Ovary (tissue), 9 donors: ENCODE measurements around the gene RASGRF2. TPM values are rescaled to one million over a fixed set of nuclear protein-coding genes. Genes with fewer than 3 reads are reported as not detected.

Experiments used
- DNase-seq, 5 donors: peaks; one replicate each; pipeline ENCODE4 v3.0.0-alpha.2; 2019 to 2020
- H3K27ac ChIP-seq, 2 donors: fragments of 200-600 bp; one replicate each; pipeline versions ENCODE4 v1.5.1 to v1.8.0; 2019 to 2022
- H3K27me3 ChIP-seq: fragments of 200-600 bp; one replicate; pipeline ENCODE4 v1.8.0; 2022
- H3K36me3 ChIP-seq: fragments of 200-600 bp; sonication (generic); one replicate; pipeline ENCODE4 v1.5.1; 2019
- H3K4me1 ChIP-seq: one replicate; pipeline ENCODE4 v1.8.1; 2013; ENCODE audit warnings: mild to moderate bottlenecking, moderate library complexity; ENCODE audit not compliant: insufficient read depth
- H3K4me3 ChIP-seq: fragments of 200-600 bp; sonication (generic); one replicate; pipeline ENCODE4 v1.5.1; 2017
- H3K9me3 ChIP-seq, 2 donors: fragments of 200-600 bp in 1 of 2; sonication (generic) in 1 of 2; one replicate each; pipeline versions ENCODE4 v1.5.1 to v1.8.1; 2013 to 2019; ENCODE audit warnings: mild to moderate bottlenecking in 1 of 2, moderate library complexity in 1 of 2
- EP300 ChIP-seq: sonication (generic); formaldehyde crosslinking; IDR thresholded peaks from one replicate; pipeline ENCODE4 v1.6.1; 2017; ENCODE audit warnings: antibody characterized with exemption
- POLR2A ChIP-seq: fragments of 450-650 bp; IDR thresholded peaks from one replicate; pipeline ENCODE4 v1.6.1; 2017; ENCODE audit warnings: antibody characterized with exemption, mild to moderate bottlenecking, moderate library complexity
- WGBS, 3 donors: extraction: QIAGEN DNeasy Blood & Tissue Kit in 1 of 3; methylation state at CpG; one replicate each; pipeline versions ENCODE4 v1.1.5 to v1.1.7; 2013 to 2017; 5-methylcytosine and 5-hydroxymethylcytosine counted together
- intact Hi-C, 4 donors: fragments of 100-400 bp; cut with DNase I; formaldehyde crosslinking; loops; one replicate each; pipeline versions ENCODE4 v1.11.0 to v1.15.1; 2022 to 2023
- polyA plus RNA-seq, 2 donors: library from polyadenylated mRNA; stranded (reverse); fragments of 200-250 nt in 1 of 2; fragments of 350-450 nt in 1 of 2; fragmentation: Illumina TruSeq in 1 of 2; extraction: RNeasy Lipid Tissue Mini Kit (QIAGEN cat#74804) in 1 of 2; gene quantifications; one replicate each; pipeline ENCODE4 v1.2.3, GENCODE V29; 2013 to 2014
- total RNA-seq, 7 donors: library from RNA; depleted of rRNA in 2 of 7; stranded (reverse); fragments of >200 nt in 2 of 7; fragmentation: NEBNext Ultra II Directional in 3 of 7; extraction: Animal tissue kit (Norgen Biotek cat#: 25700) in 3 of 7; gene quantifications; one replicate each; pipeline versions ENCODE4 v1.1.0 to v1.2.4, GENCODE V29; 2016 to 2023
- TF ChIP-seq, protein P1 (sequence below), 3 donors: fragments of 450-650 bp in 2 of 3; fragments of 200-600 bp in 1 of 3; IDR thresholded peaks; one replicate each; pipeline versions ENCODE4 v1.5.1 to v1.8.0; 2016 to 2022; ENCODE audit warnings: antibody characterized with exemption in 3 of 3, mild to moderate bottlenecking in 1 of 3
- donor health status: DM: no; HTN: no; CAD: no; lungs with moderate emphysema.
- donor health status: DM: no; HTN: no; CAD: no.
- donor health status: Bipolar disorder and iron deficiency.
- donor health status: DM: yes; HTN: yes; CAD: no.
- donor health status: DM: no; HTN: no; CAD: no.
- donor health status: DM: yes; HTN: yes; CAD: no.

RASGRF2 gene
- total and polyA plus RNA-seq, 9 donors: 8.6 to 55.1 (median 23.0) TPM

DNA sequence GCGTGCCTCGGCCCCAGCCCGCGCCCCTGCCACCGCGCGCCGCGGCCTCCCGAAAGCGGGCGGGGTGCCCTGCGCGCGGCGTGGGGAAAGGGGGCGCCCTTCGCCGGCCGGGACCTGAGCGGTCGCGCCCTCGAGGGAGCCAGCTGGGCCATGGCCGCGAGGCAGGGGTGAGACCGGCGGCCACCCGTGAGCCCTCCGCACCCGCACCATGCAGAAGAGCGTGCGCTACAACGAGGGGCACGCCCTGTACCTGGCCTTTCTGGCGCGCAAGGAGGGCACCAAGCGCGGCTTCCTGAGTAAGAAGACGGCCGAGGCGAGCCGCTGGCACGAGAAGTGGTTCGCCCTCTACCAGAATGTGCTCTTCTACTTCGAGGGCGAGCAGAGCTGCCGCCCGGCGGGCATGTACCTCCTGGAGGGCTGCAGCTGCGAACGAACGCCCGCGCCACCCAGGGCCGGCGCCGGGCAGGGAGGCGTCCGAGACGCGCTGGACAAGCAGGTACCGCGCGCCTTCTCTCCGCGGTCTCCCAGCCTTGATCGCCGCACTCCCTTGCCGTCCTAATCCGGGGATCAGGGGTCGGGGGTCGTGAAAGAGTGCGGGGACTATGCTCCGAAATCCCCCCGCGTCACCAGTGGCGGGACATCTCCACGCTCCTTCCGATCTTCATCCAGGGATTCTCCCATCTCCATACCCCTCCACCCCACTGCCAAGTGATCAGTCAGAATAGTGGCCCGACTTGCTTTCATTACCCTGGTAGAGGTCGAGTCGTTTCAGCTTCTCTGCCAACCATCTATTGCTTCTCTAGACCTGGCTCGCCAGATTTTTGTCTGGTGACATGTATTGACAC lies 590 bp downstream of the RASGRF2 start:
- Histone ChIP-seq H3K9me3 (no peaks in the 10 kb centered on the region), H3K27ac (peak overlapping the region; percentile 81 to 94), H3K4me3 (peak overlapping the region; percentile 39), H3K36me3 (no peaks in the 10 kb centered on the region), H3K4me1 (peaks cover 5% of the 10 kb centered on the region), H3K27me3 (no peaks in the 10 kb centered on the region)
- DNase-seq: peak; percentile 50 to 80 (median 65)
- WGBS, 3 donors: 1 to 3% (median 1%) methylated on average over 40 to 84 of the region's 84 CpGs
- intact Hi-C loops: no loop called here
- TF ChIP-seq, protein P1, sequence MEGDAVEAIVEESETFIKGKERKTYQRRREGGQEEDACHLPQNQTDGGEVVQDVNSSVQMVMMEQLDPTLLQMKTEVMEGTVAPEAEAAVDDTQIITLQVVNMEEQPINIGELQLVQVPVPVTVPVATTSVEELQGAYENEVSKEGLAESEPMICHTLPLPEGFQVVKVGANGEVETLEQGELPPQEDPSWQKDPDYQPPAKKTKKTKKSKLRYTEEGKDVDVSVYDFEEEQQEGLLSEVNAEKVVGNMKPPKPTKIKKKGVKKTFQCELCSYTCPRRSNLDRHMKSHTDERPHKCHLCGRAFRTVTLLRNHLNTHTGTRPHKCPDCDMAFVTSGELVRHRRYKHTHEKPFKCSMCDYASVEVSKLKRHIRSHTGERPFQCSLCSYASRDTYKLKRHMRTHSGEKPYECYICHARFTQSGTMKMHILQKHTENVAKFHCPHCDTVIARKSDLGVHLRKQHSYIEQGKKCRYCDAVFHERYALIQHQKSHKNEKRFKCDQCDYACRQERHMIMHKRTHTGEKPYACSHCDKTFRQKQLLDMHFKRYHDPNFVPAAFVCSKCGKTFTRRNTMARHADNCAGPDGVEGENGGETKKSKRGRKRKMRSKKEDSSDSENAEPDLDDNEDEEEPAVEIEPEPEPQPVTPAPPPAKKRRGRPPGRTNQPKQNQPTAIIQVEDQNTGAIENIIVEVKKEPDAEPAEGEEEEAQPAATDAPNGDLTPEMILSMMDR (IDR thresholded peaks at IDR 0.05): no peak
- no peak for TF ChIP-seq EP300
- no peak for TF ChIP-seq POLR2A

DNA sequence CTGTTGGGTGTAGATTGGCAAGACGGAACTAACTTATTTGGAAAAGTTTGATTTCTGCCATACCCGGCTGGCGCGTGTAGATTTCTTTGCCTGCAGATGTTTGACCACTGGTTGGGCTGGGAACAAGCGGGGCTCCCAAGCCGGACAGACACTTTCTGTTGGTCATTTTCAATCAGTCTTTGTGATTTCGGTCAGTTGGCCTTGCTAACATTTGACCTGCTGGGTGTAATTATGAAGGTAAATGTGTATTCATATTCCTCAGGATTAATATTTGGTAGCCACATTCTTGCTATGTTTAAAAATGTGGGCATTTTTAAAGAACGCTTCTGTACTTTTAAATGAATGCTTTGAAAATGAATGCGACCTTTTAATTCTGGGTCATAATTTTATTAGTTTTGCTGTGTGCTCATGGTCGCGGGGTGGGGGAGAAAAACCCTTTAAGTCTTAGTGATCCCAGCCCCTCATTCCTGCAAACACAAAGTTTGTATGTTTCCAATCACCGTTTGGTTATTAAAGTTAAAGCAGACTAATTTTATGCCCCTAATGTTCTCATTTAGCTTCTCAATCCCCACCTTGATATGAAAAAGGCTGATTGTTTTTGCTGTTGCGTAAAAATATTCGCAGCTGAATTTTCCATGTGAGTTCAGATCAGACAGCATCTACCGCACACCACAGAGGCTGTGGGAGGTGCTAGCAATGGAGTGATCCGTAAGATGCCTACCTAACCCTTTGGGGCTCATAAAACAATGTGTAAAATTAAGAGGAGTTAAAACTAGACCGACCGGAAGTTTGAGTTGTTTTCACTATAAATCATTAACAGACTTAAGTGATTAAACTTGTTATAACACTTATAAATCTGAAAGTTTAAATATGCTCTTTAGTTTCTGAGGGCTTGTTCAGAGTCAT lies 1.5 kb downstream of the RASGRF2 start:
- H3K27me3 ChIP-seq: no peaks in the 10 kb centered on the region
- TF ChIP-seq POLR2A: no peak
- TF ChIP-seq EP300: no peak
- TF ChIP-seq, protein P1 (IDR thresholded peaks at IDR 0.05): no peak
- peaks cover 3% of the 10 kb centered on the region for H3K4me1 ChIP-seq
- WGBS, 3 donors: 18 to 28% (median 24%) methylated on average over 18 of the region's 18 CpGs
- peak in 1 of 5 donors; percentile 24 for DNase-seq
- H3K36me3 ChIP-seq: no peaks in the 10 kb centered on the region
- H3K9me3 ChIP-seq: no peaks in the 10 kb centered on the region
- H3K4me3 ChIP-seq: peak overlapping the region; percentile 39
- H3K27ac ChIP-seq: peak overlapping the region; percentile 81 to 94
- intact Hi-C loops: no loop called here

DNA sequence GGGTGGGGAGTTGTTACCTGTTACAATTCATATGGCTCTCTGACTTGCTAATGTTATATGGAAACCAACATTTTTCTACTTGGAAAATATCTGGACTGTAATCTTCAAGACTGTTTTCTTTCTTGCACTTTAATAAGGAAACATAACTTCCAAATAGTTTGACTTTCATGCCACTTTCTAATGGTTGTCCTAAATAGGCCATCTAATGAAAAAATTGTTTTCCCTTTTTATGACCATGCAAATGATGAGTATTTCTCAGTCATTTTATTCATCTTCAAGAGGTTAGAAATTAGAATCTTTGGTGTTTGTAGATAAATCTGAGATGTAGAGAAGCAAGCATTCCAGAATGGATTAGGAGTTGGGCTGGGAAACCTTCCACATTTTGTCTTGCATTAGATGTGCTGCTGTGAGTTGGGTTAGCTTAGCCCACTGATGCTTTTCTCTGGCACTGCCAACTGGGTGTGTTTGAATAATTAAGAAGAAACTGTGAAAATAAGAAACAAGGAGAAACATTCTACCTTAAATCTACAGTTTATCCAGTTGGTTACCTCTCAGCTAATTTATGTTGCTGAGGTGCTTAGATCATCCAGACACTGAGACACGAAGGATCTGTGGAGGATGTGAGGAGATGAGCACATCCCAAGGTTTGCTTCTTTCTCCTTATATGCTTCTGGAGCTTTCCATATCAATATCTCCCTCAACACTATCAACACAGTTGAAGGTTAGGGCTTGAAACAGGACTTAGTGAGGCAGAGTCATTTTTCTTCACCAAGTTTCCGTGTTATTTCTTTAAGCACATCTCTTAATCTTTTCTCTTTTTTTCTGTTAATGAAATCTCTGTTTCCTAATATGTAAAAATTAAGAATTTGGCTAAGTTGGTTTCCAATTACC lies 2.7 kb downstream of the RASGRF2 start:
- Histone ChIP-seq H3K9me3 (no peaks in the 10 kb centered on the region), H3K27me3 (no peaks in the 10 kb centered on the region), H3K4me1 (peaks cover 3% of the 10 kb centered on the region), H3K4me3 (no peak overlapping the region), H3K36me3 (no peaks in the 10 kb centered on the region), H3K27ac (peak overlapping the region in 1 of 2 donors; percentile 18)
- intact Hi-C loops: no loop called here
- TF ChIP-seq EP300: no peak
- TF ChIP-seq POLR2A: no peak
- TF ChIP-seq, protein P1 (IDR thresholded peaks at IDR 0.05): no peak
- WGBS, 3 donors: 42 to 66% (median 58%) methylated on average over 2 of the region's 2 CpGs
- no peak for DNase-seq

DNA sequence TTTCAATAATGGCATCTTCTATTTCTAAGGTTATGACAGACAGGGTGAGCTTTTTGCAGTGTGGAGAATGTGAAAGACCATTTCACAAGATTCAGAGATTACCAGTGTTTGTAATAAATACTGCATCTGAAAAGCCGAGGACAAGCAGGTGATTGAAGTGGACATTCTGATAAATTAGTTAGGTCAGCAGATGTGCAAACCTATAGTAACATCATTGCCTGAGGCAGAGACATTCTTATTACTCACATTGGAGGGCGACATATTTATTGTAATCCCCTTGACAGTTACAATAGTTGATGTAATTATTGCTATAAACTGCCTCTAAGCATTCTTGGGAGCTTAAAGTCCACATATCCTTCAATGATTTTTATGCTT lies 3.3 kb downstream of the RASGRF2 start:
- peak overlapping the region in 1 of 2 donors; percentile 18 for H3K27ac ChIP-seq

More for the DNA sequence above, 3.3 kb downstream of the RASGRF2 start:
- DNase-seq: no peak
- Histone ChIP-seq H3K4me1 (peaks cover 3% of the 10 kb centered on the region), H3K4me3 (no peak overlapping the region), H3K36me3 (no peaks in the 10 kb centered on the region), H3K27me3 (no peaks in the 10 kb centered on the region), H3K9me3 (no peaks in the 10 kb centered on the region)
- no peak for TF ChIP-seq POLR2A
- TF ChIP-seq, protein P1 (IDR thresholded peaks at IDR 0.05): no peak
- no peak for TF ChIP-seq EP300
- WGBS, 3 donors: 60 to 76% (median 72%) methylated on average over 2 of the region's 2 CpGs
- intact Hi-C loops: no loop called here
